ENCODE data around the gene RTCB.
"Not testable (repeated sequence)": the region's sequence is repeated elsewhere in the genome, so short reads cannot be mapped to it uniquely, and the experiment has no call there.

RTCB gene

GRCh38 chr22:32395107-32395506, 16.9 kb downstream of the RTCB start:
- in situ Hi-C loops (cut with HindIII; ENCODE audit: low sequenced_read_pairs): no loop called here

- in situ Hi-C loops (cut with HindIII; ENCODE audit: low sequenced_read_pairs): no loop called here
Measured at GRCh38 chr22:32389685-32390084, 22.4 kb downstream of the RTCB start.

- in situ Hi-C loops (cut with HindIII; ENCODE audit: low sequenced_read_pairs): no loop called here
Measured at GRCh38 chr22:32385681-32386080, 26.4 kb downstream of the RTCB start.

GRCh38 chr22:32380991-32381390, 31.1 kb downstream of the RTCB start:
- in situ Hi-C loops (cut with HindIII; ENCODE audit: low sequenced_read_pairs): no loop called here

- in situ Hi-C loops (cut with HindIII; ENCODE audit: low sequenced_read_pairs): no loop called here
Measured at GRCh38 chr22:32378707-32379272, 33.3 kb downstream of the RTCB start.

GRCh38 chr22:32376681-32377080, 35.4 kb downstream of the RTCB start:
- in situ Hi-C loops (cut with HindIII; ENCODE audit: low sequenced_read_pairs): no loop called here

- in situ Hi-C loops (cut with HindIII; ENCODE audit: low sequenced_read_pairs): no loop called here
Measured at GRCh38 chr22:32375678-32376450, 36.2 kb downstream of the RTCB start.

- in situ Hi-C loops (cut with HindIII; ENCODE audit: low sequenced_read_pairs): no loop called here
Measured at GRCh38 chr22:32364210-32364609, 47.8 kb downstream of the RTCB start.

- in situ Hi-C loops (cut with HindIII; ENCODE audit: low sequenced_read_pairs): no loop called here
Measured at GRCh38 chr22:32361257-32361656, 50.8 kb downstream of the RTCB start.

- in situ Hi-C loops (cut with HindIII; ENCODE audit: low sequenced_read_pairs): not testable (repeated sequence)
Measured at GRCh38 chr22:32360096-32360495, 52.0 kb downstream of the RTCB start.

- in situ Hi-C loops (cut with HindIII; ENCODE audit: low sequenced_read_pairs): not testable (repeated sequence)
Measured at GRCh38 chr22:32357567-32357966, 54.5 kb downstream of the RTCB start, which contains the start of gene RFPL3. RFPL3 (plus strand) TSS chr22:32357867; CDS start chr22:32358072, 205 bp downstream.

GRCh38 chr22:32355760-32356159, 56.3 kb downstream of the RTCB start:
- in situ Hi-C loops (cut with HindIII; ENCODE audit: low sequenced_read_pairs): no loop called here

- in situ Hi-C loops (cut with HindIII; ENCODE audit: low sequenced_read_pairs): no loop called here
Measured at GRCh38 chr22:32354360-32355351, 57.4 kb downstream of the RTCB start.

GRCh38 chr22:32353840-32354239, 58.2 kb downstream of the RTCB start:
- in situ Hi-C loops (cut with HindIII; ENCODE audit: low sequenced_read_pairs): no loop called here

GRCh38 chr22:32353292-32353691, 58.8 kb downstream of the RTCB start:
- in situ Hi-C loops (cut with HindIII; ENCODE audit: low sequenced_read_pairs): no loop called here

GRCh38 chr22:32352681-32353080, 59.4 kb downstream of the RTCB start:
- in situ Hi-C loops (cut with HindIII; ENCODE audit: low sequenced_read_pairs): no loop called here

- in situ Hi-C loops (cut with HindIII; ENCODE audit: low sequenced_read_pairs): not testable (repeated sequence)
Measured at GRCh38 chr22:32351875-32352274, 60.2 kb downstream of the RTCB start.

- in situ Hi-C loops (cut with HindIII; ENCODE audit: low sequenced_read_pairs): no loop called here
Measured at GRCh38 chr22:32348031-32348611, 63.9 kb downstream of the RTCB start.

GRCh38 chr22:32343941-32344340, 68.1 kb downstream of the RTCB start:
- in situ Hi-C loops (cut with HindIII; ENCODE audit: low sequenced_read_pairs): no loop called here

GRCh38 chr22:32342977-32343376, 69.1 kb downstream of the RTCB start:
- in situ Hi-C loops (cut with HindIII; ENCODE audit: low sequenced_read_pairs): no loop called here
